ENCODE measurements around the gene SMARCD2. TPM values are rescaled to one million over a fixed set of nuclear protein-coding genes. Genes with fewer than 3 reads are reported as not detected.
A peak's percentile ranks its signal among the peaks of the same experiment; 100 is the strongest.

The SMARCD2 gene
- total and polyA plus RNA-seq, 2 of the 13 experiments (the other 11 are each of a cell fraction or from before 2014, with no cell fraction given): 122 to 150 TPM

DNA sequence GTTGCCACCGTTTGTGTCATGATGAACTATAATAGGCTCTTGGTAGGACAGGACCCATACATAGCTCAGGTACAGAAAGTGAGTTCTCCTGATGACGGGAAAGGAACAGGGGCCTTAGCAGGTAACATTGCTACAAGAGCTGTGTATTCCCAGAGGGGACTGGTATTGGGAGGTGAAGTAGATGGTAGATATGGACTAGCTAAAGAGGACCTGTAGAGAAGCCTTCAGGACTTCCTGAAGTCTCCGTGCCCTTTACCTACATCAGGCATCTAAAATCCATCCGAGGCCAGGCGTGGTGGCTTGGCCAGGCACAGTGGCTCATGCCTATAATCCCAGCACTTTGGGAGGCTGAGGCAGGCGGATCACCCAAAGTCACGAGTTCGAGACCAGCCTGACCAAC lies 12.7 kb upstream of the SMARCD2 start (continued):
- TF ChIP-seq, protein P1, sequence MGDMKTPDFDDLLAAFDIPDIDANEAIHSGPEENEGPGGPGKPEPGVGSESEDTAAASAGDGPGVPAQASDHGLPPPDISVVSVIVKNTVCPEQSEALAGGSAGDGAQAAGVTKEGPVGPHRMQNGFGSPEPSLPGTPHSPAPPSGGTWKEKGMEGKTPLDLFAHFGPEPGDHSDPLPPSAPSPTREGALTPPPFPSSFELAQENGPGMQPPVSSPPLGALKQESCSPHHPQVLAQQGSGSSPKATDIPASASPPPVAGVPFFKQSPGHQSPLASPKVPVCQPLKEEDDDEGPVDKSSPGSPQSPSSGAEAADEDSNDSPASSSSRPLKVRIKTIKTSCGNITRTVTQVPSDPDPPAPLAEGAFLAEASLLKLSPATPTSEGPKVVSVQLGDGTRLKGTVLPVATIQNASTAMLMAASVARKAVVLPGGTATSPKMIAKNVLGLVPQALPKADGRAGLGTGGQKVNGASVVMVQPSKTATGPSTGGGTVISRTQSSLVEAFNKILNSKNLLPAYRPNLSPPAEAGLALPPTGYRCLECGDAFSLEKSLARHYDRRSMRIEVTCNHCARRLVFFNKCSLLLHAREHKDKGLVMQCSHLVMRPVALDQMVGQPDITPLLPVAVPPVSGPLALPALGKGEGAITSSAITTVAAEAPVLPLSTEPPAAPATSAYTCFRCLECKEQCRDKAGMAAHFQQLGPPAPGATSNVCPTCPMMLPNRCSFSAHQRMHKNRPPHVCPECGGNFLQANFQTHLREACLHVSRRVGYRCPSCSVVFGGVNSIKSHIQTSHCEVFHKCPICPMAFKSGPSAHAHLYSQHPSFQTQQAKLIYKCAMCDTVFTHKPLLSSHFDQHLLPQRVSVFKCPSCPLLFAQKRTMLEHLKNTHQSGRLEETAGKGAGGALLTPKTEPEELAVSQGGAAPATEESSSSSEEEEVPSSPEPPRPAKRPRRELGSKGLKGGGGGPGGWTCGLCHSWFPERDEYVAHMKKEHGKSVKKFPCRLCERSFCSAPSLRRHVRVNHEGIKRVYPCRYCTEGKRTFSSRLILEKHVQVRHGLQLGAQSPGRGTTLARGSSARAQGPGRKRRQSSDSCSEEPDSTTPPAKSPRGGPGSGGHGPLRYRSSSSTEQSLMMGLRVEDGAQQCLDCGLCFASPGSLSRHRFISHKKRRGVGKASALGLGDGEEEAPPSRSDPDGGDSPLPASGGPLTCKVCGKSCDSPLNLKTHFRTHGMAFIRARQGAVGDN (CRISPR knock-in tag; IDR thresholded peaks at IDR 0.05): 0 out of 2 replicates have a peak, but pooled peaks have one; percentile 16
- TF ChIP-seq, protein P2, sequence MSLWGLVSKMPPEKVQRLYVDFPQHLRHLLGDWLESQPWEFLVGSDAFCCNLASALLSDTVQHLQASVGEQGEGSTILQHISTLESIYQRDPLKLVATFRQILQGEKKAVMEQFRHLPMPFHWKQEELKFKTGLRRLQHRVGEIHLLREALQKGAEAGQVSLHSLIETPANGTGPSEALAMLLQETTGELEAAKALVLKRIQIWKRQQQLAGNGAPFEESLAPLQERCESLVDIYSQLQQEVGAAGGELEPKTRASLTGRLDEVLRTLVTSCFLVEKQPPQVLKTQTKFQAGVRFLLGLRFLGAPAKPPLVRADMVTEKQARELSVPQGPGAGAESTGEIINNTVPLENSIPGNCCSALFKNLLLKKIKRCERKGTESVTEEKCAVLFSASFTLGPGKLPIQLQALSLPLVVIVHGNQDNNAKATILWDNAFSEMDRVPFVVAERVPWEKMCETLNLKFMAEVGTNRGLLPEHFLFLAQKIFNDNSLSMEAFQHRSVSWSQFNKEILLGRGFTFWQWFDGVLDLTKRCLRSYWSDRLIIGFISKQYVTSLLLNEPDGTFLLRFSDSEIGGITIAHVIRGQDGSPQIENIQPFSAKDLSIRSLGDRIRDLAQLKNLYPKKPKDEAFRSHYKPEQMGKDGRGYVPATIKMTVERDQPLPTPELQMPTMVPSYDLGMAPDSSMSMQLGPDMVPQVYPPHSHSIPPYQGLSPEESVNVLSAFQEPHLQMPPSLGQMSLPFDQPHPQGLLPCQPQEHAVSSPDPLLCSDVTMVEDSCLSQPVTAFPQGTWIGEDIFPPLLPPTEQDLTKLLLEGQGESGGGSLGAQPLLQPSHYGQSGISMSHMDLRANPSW (CRISPR knock-in tag; IDR thresholded peaks at IDR 0.05; ENCODE audit: borderline replicate concordance): no peak
- TF ChIP-seq, protein P3, sequence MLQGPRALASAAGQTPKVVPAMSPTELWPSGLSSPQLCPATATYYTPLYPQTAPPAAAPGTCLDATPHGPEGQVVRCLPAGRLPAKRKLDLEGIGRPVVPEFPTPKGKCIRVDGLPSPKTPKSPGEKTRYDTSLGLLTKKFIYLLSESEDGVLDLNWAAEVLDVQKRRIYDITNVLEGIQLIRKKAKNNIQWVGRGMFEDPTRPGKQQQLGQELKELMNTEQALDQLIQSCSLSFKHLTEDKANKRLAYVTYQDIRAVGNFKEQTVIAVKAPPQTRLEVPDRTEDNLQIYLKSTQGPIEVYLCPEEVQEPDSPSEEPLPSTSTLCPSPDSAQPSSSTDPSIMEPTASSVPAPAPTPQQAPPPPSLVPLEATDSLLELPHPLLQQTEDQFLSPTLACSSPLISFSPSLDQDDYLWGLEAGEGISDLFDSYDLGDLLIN (CRISPR knock-in tag; IDR thresholded peaks at IDR 0.05; ENCODE audit: borderline replicate concordance): no peak
- no peak for TF ChIP-seq GATAD2A (CRISPR knock-in tag; IDR thresholded peaks at IDR 0.05)
- TF ChIP-seq, protein P4, sequence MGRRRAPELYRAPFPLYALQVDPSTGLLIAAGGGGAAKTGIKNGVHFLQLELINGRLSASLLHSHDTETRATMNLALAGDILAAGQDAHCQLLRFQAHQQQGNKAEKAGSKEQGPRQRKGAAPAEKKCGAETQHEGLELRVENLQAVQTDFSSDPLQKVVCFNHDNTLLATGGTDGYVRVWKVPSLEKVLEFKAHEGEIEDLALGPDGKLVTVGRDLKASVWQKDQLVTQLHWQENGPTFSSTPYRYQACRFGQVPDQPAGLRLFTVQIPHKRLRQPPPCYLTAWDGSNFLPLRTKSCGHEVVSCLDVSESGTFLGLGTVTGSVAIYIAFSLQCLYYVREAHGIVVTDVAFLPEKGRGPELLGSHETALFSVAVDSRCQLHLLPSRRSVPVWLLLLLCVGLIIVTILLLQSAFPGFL (CRISPR knock-in tag; IDR thresholded peaks at IDR 0.05): no peak
- TF ChIP-seq, protein P5, sequence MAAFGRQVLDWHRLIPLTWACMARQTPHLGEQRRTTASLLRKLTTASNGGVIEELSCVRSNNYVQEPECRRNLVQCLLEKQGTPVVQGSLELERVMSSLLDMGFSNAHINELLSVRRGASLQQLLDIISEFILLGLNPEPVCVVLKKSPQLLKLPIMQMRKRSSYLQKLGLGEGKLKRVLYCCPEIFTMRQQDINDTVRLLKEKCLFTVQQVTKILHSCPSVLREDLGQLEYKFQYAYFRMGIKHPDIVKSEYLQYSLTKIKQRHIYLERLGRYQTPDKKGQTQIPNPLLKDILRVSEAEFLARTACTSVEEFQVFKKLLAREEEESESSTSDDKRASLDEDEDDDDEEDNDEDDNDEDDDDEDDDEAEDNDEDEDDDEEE (CRISPR knock-in tag; IDR thresholded peaks at IDR 0.05): peak; percentile 57
- TF ChIP-seq PHF20 (CRISPR knock-in tag; IDR thresholded peaks at IDR 0.05): 0 out of 2 replicates have a peak, but pooled peaks have one; percentile 22
- TF ChIP-seq ZNF709 (CRISPR knock-in tag; IDR thresholded peaks at IDR 0.05): 0 out of 2 replicates have a peak, but pooled peaks have one; percentile 19
- TF ChIP-seq, protein P6, sequence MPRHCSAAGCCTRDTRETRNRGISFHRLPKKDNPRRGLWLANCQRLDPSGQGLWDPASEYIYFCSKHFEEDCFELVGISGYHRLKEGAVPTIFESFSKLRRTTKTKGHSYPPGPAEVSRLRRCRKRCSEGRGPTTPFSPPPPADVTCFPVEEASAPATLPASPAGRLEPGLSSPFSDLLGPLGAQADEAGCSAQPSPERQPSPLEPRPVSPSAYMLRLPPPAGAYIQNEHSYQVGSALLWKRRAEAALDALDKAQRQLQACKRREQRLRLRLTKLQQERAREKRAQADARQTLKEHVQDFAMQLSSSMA (CRISPR knock-in tag; IDR thresholded peaks at IDR 0.05): 0 out of 2 replicates have a peak, but pooled peaks have one; percentile 16
- TF ChIP-seq ETV6 (CRISPR knock-in tag; conservative IDR thresholded peaks at IDR 0.05): no peak
